Stimulated activated effector memory CD8-positive, alpha-beta T cell treated with anti-CD3 and anti-CD28 coated beads, Interleukin-12 subunit alpha, Interleukin-12 subunit beta, amount 100 ng/mL, for 72 hours (primary cell): ENCODE results near the gene ZGRF1.
"Not testable (repeated sequence)": the region's sequence is repeated elsewhere in the genome, so short reads cannot be mapped to it uniquely, and the experiment has no call there.

ENCODE experiments used
- ATAC-seq: fragments of 150-1000 bp; cut with Tn5 transposase; 2 replicates; pipeline ENCODE4 v1.10.0; 2021
- DNase-seq, 2 donors: peaks; one replicate each; pipeline ENCODE4 v3.0.0; 2021 to 2022; ENCODE audit warnings: low spot score in 2 of 2
- H3K27ac Mint-ChIP-seq: one replicate; pipeline ENCODE4 v1.8.0; 2022; ENCODE audit warnings: mild to moderate bottlenecking, mixed read lengths
- H3K36me3 Mint-ChIP-seq: one replicate; pipeline ENCODE4 v1.8.0; 2022; ENCODE audit warnings: mild to moderate bottlenecking, mixed read lengths
- H3K4me1 Mint-ChIP-seq: one replicate; pipeline ENCODE4 v1.8.0; 2022; ENCODE audit warnings: mixed read lengths
- H3K4me3 Mint-ChIP-seq: one replicate; pipeline ENCODE4 v1.8.0; 2022; ENCODE audit warnings: mild to moderate bottlenecking, mixed read lengths
- H3K9me3 Mint-ChIP-seq: one replicate; pipeline ENCODE4 v1.8.0; 2022; ENCODE audit warnings: mixed read lengths

ZGRF1 gene

GRCh38 chr4:112593438-112594133 lies 43.1 kb downstream of the ZGRF1 start:
- no peak overlapping the region for H3K4me3 Mint-ChIP-seq
- H3K4me1 Mint-ChIP-seq: no peaks in the 10 kb centered on the region
- no peak overlapping the region for H3K27ac Mint-ChIP-seq
- H3K36me3 Mint-ChIP-seq: peaks cover 7% of the 10 kb centered on the region
- ATAC-seq (no peak), DNase-seq (no peak)
- H3K9me3 Mint-ChIP-seq: peaks cover 7% of the 10 kb centered on the region

DNA sequence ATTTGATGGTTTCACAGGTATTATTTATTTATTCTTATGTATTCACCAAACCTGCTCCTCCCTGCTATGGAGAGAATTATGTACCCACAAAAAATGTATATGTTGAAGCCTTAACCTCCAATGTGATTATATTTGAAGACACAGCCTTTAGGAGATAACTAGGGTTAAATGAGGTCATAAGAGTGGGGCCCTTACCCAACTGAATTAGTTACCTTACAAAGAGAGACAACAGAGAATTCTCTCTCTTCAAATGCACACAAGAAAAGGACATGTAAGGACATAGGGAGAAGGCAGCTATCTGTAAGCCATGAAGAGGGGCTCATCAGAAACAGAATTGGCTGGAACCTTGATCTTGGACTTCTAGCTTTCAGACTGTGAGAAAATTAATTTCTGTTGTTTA lies 44.0 kb downstream of the ZGRF1 start:
- no peaks in the 10 kb centered on the region for H3K4me1 Mint-ChIP-seq
- ATAC-seq: no peak
- no peak overlapping the region for H3K27ac Mint-ChIP-seq
- no peak overlapping the region for H3K4me3 Mint-ChIP-seq
- peaks cover 7% of the 10 kb centered on the region for H3K9me3 Mint-ChIP-seq
- DNase-seq: no peak
- peaks cover 15% of the 10 kb centered on the region for H3K36me3 Mint-ChIP-seq

- DNase-seq (no peak), ATAC-seq (no peak)
- Mint-ChIP-seq H3K36me3 (peaks cover 15% of the 10 kb centered on the region), H3K4me1 (no peaks in the 10 kb centered on the region), H3K27ac (no peak overlapping the region), H3K4me3 (no peak overlapping the region), H3K9me3 (peaks cover 7% of the 10 kb centered on the region)
These were observed 45.1 kb downstream of the ZGRF1 start for GRCh38 chr4:112591593-112591992.

DNA sequence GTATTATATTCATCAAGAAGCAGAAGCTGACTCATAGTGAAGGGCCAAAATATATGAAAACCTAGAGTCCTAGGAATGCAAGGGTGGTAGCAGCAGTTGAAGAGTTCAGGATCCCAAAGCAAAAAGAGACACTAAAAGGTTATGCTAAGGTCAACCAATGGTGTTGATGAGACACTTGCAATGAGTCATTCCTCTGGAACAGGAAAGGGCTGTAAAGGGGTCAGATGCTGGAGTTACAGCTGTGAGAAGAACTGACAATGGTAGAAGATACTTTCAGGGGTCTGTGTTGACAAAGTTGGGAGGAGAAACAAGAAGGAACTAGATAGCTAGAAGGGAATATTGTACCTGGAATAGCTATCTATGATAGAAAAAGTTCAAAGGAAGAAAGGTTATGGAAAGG lies 47.5 kb downstream of the ZGRF1 start:
- Mint-ChIP-seq H3K27ac (no peak overlapping the region), H3K4me3 (no peak overlapping the region), H3K36me3 (peaks cover 25% of the 10 kb centered on the region), H3K9me3 (peaks cover 7% of the 10 kb centered on the region), H3K4me1 (no peaks in the 10 kb centered on the region)
- ATAC-seq (no peak), DNase-seq (no peak)

DNA sequence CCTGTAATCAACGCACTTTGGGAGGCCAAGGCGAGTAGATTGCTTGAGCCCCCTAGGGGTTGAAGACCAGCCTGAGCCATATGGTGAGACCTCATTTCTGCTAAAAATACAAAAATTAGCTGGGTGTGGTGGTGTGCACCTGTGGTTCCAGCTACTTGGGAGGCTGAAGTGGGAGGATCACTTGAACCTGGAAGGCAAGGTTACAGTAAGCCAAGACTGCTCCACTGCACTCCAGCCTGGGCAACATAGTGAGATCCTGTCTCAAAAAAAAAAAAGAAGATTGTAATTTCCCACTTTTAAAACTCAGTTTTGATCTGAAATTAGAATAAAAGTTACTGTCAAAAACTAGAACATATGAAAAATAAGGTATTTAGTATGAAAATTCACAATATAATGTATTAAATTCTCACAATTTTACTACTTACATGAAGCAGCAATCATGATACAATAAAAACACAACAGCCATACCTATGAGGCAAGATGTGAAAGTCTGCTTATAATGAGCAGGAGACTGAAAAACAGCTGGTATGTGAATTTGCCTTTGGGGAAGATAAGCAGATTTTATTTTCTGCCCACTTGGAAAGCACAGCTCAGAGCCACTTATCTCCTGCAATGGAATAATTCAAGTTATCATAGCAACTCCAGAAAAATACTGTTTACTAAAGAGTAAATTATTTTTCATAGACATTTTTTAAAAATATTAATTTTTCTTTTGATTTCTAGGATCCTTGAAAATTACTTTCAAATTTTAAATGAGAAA lies 50.6 kb downstream of the ZGRF1 start:
- Mint-ChIP-seq H3K4me1 (no peaks in the 10 kb centered on the region), H3K27ac (no peak overlapping the region), H3K4me3 (no peak overlapping the region), H3K9me3 (no peaks in the 10 kb centered on the region), H3K36me3 (peaks cover 44% of the 10 kb centered on the region)
- ATAC-seq (no peak), DNase-seq (no peak)

DNA sequence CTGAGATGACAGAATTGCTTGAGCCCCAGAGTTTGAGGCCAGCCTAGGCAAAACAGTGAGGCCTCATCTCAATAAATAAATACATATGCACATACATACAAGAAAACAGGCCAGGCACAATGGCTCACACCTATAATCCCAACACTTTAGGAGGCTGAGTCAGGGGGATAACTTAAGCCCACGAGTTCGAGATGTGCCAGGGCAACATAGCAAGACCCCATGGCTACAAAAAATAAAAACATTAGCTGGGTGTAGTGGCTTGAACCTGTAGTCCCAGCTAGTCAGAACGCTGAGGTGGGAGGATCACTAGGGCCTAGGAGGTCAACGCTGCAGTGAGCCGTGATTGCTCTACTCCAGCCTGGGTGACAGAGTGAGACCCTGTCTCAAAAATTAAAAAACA lies 69.2 kb downstream of the ZGRF1 start:
- H3K4me1 Mint-ChIP-seq: no peaks in the 10 kb centered on the region
- no peaks in the 10 kb centered on the region for H3K36me3 Mint-ChIP-seq
- H3K27ac Mint-ChIP-seq: no peak overlapping the region
- ATAC-seq: no peak
- H3K4me3 Mint-ChIP-seq: no peak overlapping the region
- no peak for DNase-seq
- no peaks in the 10 kb centered on the region for H3K9me3 Mint-ChIP-seq

DNA sequence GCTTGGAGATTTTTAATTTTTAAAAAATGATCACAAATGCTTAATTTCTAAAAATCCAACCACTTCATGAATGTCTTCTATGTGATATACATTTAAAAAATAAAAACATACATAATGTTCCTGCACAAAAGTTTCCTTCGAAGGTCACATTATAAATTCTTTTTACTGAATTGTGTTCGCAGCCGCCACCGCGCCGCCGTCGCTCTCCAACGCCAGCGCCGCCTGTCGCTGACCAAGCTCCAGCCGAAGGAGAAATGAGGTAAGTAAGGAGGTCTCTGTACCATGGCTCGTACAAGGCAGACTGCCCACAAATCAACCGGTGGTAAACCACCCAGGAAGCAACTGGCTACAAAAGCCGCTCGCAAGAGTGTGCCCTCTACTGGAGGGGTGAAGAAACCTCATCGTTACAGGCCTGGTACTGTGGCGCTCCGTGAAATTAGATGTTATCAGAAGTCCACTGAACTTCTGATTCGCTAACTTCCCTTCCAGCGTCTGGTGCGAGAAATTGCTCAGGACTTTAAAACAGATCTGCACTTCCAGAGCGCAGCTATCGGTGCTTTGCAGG lies 71.9 kb downstream of the ZGRF1 start:
- Mint-ChIP-seq H3K4me3 (no peak overlapping the region), H3K9me3 (no peaks in the 10 kb centered on the region), H3K36me3 (no peaks in the 10 kb centered on the region), H3K4me1 (no peaks in the 10 kb centered on the region), H3K27ac (no peak overlapping the region)
- DNase-seq (no peak), ATAC-seq (no peak)

GRCh38 chr4:112563431-112564200 lies 73.1 kb downstream of the ZGRF1 start:
- no peaks in the 10 kb centered on the region for H3K9me3 Mint-ChIP-seq
- no peaks in the 10 kb centered on the region for H3K36me3 Mint-ChIP-seq
- no peaks in the 10 kb centered on the region for H3K4me1 Mint-ChIP-seq
- ATAC-seq (no peak), DNase-seq (no peak)
- no peak overlapping the region for H3K27ac Mint-ChIP-seq
- no peak overlapping the region for H3K4me3 Mint-ChIP-seq

GRCh38 chr4:112562254-112562879 lies 74.3 kb downstream of the ZGRF1 start:
- H3K9me3 Mint-ChIP-seq: no peaks in the 10 kb centered on the region
- ATAC-seq (no peak), DNase-seq (no peak)
- no peaks in the 10 kb centered on the region for H3K36me3 Mint-ChIP-seq
- no peaks in the 10 kb centered on the region for H3K4me1 Mint-ChIP-seq
- H3K4me3 Mint-ChIP-seq: no peak overlapping the region
- no peak overlapping the region for H3K27ac Mint-ChIP-seq

DNA sequence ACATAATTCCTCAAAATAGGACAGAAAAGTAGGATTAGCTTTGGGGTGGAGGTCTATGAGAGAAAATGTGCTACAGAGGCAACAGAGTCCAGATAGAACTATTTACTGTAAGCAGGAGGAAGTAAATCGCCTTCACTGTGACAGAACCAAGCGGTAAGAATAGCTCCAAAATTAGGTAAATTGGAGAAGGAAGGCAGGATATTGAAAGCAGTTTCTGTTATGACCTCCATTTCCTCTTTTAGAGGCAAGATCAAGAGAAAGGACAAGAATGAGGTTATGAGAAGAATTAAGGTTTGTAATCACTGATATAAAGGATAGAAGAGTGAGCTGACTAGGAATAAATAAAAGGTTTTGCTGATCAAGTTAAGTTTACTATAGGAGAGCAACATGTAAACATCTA lies 76.6 kb downstream of the ZGRF1 start:
- Mint-ChIP-seq H3K27ac (no peak overlapping the region), H3K36me3 (peaks cover 6% of the 10 kb centered on the region), H3K4me3 (no peak overlapping the region), H3K9me3 (no peaks in the 10 kb centered on the region), H3K4me1 (no peaks in the 10 kb centered on the region)
- ATAC-seq: no peak
- no peak for DNase-seq

GRCh38 chr4:112559053-112559452 lies 77.7 kb downstream of the ZGRF1 start:
- Mint-ChIP-seq H3K27ac (no peak overlapping the region), H3K4me1 (no peaks in the 10 kb centered on the region), H3K9me3 (no peaks in the 10 kb centered on the region), H3K36me3 (peaks cover 6% of the 10 kb centered on the region), H3K4me3 (no peak overlapping the region)
- ATAC-seq (no peak), DNase-seq (no peak)

DNA sequence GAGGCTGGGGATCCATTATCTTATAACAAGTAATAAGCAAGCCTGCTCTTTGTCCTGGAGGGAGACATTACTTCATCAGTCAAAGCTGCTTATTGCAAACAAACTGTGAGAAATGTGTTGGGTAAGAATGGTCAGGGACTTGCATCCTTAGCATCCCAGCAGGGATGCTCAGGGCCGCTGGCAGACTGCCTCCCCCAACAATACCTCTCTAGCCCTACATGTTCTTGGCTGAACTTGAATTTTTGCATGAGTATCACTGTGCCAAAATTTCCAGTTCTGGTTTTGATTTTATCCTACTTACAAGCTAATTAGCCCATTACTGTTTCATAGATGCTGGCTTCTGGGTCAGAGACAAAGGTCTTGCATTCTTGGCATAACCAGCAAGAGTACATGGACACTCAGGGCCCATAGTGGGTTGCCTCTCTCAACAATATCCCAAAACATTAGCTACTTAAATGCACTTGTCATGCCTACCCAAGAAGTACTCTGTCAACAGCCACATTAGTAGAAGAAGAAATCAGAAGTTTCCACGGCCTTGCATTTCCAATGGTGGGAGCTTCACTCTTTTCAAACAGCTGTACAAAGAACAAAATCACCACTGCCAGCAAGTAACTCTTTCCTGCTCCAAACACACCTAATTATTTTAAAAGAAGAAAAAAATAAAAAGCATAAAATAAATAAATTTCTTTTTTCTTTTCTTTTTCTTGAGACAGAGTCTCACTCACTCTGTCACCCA lies 78.9 kb downstream of the ZGRF1 start:
- H3K4me3 Mint-ChIP-seq: no peak overlapping the region
- no peak overlapping the region for H3K27ac Mint-ChIP-seq
- no peaks in the 10 kb centered on the region for H3K9me3 Mint-ChIP-seq
- no peaks in the 10 kb centered on the region for H3K4me1 Mint-ChIP-seq
- peaks cover 6% of the 10 kb centered on the region for H3K36me3 Mint-ChIP-seq
- ATAC-seq: no peak
- no peak for DNase-seq

DNA sequence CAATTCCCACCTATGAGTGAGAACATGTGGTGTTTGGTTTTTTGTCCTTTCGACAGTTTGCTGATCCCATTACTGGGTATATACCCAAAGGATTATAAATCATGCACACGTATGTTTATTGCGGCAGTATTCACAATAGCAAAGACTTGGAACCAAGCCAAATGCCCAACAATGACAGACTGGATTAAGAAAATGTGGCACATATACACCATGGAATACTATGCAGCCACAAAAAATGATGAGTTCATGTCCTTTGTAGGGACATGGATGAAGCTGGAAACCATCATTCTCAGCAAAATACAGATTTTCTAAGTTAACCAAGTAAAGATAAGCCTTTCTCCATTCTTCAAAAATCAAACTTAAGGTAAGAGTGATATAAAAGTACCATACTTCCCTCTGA lies 82.4 kb downstream of the ZGRF1 start:
- not testable (repeated sequence) for DNase-seq, H3K27ac Mint-ChIP-seq, H3K9me3 Mint-ChIP-seq, H3K4me3 Mint-ChIP-seq, ATAC-seq, H3K36me3 Mint-ChIP-seq, H3K4me1 Mint-ChIP-seq

DNA sequence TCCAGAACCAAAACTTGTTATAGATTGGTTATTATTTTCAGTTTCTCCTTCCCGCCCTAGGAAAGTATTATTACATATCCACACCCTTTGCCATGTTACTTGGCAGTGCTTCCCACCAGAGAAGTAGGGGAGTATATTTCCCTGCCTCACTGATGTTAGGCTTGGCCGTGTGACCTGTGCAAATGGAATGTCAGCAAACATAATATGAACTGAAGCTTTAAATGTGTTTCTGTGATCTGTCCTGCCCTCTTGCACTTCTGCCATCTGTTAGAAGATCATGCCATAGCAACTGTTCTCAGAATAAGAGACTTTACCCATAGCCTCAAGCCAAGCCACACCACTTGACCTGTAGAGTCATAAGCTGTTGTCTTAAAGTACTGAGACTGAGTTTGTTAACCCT lies 84.0 kb downstream of the ZGRF1 start:
- no peaks in the 10 kb centered on the region for H3K4me1 Mint-ChIP-seq
- no peaks in the 10 kb centered on the region for H3K9me3 Mint-ChIP-seq
- no peak for DNase-seq

GRCh38 chr4:112550728-112551127 lies 86.0 kb downstream of the ZGRF1 start:
- ATAC-seq (no peak), DNase-seq (no peak)

More for the DNA sequence above, 84.0 kb downstream of the ZGRF1 start:
- ATAC-seq: no peak
- no peak overlapping the region for H3K4me3 Mint-ChIP-seq
- H3K27ac Mint-ChIP-seq: no peak overlapping the region
- peaks cover 6% of the 10 kb centered on the region for H3K36me3 Mint-ChIP-seq

More at GRCh38 chr4:112550728-112551127, 86.0 kb downstream of the ZGRF1 start:
- peaks cover 3% of the 10 kb centered on the region for H3K36me3 Mint-ChIP-seq
- H3K4me1 Mint-ChIP-seq: no peaks in the 10 kb centered on the region
- H3K27ac Mint-ChIP-seq: no peak overlapping the region
- H3K9me3 Mint-ChIP-seq: no peaks in the 10 kb centered on the region
- no peak overlapping the region for H3K4me3 Mint-ChIP-seq
